NCI-H226 (cell line): Measurements from ENCODE around the gene TCF3.
"Not testable (repeated sequence)": the region's sequence is repeated elsewhere in the genome, so short reads cannot be mapped to it uniquely, and the experiment has no call there.

Experiments used
- DNase-seq: peaks from one replicate; pipeline ENCODE4 v3.0.0-alpha.2; 2015

TCF3 gene

DNA sequence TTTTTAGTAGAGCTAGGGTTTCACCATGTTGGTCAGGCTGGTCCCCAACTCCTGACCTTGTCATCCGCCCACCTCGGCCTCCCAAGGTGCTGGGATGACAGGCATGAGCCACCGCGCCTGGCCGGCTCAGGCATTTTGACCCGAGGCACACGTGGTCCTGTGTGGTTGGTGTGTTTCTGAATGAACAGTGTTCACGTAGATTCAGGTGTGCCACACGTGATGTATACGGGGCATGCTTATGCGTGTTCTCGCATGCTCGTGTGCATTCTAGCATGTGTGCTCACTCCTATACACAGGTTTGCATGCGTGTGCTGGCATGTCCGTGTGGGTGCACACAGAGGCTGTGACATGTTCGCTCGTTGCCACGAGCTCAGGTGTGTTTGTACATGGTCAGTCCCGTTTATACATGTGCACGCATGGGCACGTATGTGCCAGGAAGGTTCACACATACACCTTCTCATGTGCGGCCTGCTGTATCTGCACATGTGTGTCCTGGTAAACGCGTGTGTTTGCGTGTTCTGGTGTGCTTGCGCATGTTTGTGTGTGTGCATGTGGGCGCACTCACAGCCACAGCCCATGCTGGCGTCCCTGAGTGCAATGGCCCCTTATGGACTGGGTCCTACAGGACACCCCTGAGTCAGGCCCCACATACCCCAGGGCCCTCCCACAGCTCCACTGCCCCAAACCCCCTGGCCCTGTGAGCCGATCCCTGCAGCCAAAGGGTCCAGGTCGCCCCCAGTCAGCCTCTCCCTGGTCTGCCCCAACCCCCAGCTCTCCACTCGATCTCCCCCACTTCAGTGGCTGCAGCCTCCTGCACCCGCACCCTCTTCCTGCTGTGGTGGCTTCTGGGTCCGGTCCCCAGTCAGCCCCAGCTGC lies 20.6 kb upstream of the TCF3 start:
- no peak for DNase-seq

DNA sequence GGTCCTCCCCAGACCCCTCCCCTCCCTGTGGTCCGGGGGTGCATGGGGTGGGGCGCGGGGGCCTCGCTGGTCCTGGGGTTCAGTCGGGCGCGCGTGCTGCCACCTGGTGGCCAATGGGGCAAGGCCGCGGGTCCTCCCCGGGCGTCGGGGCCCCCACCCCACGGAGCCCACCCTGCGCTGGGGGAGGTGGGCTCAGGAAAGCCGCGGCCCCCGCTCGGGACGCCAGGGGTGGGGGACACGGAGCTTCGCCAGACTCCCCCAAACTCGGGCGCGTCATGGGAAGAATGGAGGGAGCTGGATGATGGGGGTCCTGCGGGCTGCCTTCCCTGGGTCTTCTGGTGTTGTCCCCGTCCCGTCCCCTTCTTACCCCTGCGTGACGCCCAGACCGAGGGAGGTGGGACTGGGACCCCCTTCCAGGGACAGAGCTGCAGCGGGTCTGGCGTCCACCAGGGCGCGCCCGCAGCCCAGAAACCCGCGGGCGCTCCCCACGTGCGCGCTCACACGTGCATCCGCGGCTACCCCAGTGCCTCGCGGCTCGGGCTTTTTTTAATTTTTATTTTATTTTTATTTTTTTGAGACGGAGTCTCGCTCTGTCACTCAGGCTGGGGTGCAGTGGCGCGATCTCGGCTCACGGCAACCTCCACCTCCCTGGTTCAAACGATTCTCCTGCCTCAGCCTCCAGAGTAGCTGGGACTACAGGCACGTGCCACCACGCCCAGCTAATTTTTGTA lies 19.8 kb upstream of the TCF3 start:
- DNase-seq, result peak; percentile 18

DNA sequence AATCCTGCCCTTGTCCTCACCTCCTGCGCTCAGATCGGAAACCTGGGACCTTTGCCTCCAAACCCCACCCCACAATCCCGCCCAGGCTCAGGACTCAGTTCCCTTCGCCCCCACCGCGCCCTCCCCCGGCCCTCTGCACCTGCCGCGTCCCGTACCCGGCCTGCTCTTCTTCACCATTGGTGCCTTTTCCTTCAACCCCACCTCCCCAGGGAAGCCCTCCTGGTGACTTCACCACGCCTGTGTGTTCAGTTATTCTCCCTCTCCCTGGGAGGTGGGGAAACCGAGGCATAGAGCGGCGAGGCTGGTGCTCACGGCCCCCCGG lies 19.3 kb upstream of the TCF3 start:
- DNase-seq, result no peak

DNA sequence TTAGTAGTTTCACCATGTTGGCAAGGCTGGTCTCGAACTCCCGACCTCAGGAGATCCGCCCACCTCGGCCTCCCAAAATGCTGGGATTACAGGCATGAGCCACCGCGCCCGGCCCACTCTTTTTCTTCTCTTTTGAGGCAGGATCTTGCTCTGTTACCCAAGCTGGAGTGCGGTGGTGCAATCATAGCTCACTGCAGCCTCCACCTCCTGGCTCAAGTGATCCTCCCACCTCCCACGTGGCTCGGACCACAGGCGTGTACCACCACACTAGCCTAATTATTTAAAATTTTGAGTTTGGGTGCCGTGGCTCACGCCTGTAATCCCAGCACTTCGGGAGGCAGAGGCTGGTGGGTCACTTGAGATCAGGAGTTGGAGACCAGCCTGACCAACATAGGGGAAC lies 18.3 kb upstream of the TCF3 start:
- not testable (repeated sequence) for DNase-seq

DNA sequence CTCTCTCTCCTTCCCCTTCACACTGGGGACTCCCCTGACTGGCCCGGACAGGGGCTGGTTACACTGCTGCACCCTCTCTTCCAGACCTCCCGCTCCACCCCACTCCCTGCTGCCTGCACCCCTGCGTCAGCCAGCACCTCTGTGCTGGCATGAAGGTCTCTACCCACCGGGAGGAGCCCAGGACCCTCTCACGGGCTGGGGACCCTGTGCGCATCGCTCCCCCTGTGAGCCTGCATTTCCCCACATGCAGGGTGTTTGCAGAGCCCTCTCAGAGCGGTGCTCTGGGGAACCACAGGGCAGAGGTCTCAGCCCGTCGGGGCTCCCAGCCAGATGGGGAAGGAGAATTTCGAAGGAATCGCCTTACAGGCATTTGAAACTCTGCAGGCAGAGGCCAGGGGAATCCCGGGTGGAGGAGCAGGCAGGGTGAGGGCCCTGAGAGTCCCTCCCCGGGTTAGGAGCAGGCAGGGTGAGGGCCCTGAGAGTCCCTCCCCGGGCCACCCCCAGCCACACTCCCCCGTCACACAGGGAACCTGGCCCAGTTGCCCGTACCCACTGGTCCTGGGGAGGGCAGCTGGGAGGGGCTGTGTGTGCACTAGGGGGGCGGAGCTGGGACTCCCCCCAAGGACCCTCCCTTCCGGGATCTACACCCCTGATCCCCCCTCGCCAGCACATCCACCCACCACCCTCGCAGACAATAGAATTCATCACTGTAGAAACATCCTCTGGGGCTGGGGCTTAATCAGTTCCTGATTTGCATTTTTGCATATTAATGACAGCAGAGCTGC lies 16.3 kb upstream of the TCF3 start:
- DNase-seq, result no peak

DNA sequence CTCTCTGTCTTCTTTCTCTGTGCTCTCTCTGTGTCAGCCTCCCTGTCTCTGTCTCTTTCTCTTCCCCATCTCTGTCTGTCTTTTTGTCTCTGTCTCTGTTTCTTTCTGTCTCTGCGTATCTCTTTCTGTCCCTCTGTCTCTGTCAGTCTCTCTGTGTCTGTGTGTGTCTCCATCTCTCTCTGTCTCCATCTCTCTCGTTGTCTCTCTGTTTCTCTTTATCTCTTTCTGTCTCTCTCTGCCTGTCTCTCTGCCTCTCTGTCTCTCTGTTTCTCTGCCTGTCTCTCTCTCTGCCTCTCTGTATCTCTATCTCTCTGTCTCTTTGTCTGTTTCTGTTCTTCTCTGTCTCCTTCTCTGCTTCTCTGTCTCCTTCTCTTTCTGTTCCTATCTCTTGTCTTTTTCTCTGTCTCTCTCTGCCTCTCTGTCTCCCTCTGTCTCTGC lies 15.7 kb upstream of the TCF3 start:
- DNase-seq, result no peak

DNA sequence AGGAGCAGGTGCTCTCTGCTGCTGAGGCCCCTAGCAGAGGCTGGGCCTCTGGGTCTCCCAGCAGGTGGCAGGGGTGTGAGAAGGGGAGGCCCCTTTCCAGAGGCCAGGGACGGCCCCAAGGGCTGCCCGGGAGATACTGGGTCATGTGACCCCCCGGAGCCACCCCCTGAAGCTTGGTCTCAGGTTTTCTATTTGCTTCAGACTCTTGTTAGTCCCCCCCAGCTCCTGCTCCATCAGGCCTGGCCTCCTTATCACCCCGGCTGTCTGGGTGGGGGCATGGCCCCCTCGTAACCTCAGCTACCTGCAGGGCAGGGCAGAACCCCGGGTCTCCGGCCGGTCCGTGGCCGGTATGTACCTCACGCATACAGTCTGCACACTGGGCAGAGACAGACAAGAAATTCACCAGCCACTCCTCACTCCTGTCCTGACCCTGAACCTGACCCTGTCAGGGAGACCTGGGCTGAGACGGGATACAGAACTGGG lies 13.2 kb upstream of the TCF3 start:
- no peak for DNase-seq

DNA sequence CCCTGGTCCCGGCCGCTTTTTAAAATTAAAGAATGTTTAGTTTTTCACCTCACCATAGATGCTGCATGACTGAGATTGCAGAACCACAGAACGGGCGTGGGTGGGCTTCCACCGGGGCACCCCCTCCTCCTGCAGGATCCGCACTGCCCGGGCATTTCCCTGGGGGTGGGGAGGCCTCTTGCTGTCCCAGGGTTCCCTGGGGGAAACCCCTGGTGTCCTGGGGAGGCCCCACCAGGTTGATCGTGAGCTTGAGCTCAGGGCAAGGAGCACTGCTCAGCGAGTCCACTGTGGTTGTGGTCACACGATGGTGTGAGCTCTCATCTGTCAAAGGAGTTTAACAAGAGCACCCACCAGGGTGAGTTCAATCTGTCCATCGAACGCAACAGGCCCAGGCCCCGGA lies 11.4 kb upstream of the TCF3 start:
- DNase-seq, result no peak

DNA sequence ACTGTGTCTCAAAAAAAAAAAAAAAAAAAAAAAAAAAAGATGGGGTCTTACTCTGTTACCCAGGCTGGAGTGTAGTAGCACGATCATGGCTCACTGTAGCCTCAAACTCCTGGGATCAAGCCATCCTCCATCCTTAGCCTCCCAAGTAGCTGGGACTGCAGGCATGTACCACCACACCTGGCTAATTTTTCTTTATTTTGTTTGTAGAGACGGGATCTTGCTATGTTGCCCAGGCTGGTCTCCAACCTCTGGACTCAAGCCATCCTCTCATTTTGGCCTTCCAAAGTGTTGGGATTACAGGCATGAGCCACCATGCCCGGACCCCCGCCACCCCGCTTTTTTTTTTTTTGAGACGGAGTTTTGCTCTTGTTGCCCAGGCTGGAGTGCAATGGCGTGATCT lies 10.8 kb upstream of the TCF3 start:
- DNase-seq, result not testable (repeated sequence)

DNA sequence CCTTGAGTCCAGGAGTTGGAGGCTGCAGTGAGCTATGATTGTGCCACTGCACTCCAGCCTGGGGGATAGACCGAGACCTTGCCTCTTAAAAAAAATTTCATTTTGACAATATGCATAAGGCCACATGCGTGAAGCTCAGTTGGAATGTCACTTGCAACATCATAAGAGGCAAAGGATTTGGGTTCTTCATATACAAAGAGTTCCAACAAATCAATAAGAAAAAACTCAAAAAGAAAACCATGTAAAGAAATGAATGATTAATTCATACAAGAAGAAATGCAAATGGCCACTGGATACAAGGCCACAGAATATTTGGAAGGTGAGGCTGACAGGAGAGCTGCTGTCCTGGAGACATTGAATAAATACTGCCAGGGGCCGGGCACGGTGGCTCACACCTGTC lies 9.6 kb upstream of the TCF3 start:
- no peak for DNase-seq

DNA sequence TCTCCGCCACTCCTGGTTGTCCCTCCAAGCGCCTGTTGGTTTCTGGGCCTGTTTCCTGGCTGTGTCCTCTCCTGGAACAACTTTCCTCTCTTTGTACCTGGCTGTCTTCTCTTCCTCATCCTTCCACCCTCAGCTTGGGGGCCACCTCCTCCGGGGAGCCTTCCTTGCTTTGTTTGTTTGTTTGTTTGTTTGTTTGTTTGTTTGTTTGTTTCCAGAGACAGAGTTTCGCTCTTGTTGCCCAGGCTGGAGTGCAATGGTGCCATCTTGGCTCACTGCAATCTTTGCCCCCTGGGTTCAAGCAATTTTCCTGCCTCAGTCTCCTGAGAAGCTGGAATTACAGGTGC lies 6.6 kb upstream of the TCF3 start:
- no peak for DNase-seq

DNA sequence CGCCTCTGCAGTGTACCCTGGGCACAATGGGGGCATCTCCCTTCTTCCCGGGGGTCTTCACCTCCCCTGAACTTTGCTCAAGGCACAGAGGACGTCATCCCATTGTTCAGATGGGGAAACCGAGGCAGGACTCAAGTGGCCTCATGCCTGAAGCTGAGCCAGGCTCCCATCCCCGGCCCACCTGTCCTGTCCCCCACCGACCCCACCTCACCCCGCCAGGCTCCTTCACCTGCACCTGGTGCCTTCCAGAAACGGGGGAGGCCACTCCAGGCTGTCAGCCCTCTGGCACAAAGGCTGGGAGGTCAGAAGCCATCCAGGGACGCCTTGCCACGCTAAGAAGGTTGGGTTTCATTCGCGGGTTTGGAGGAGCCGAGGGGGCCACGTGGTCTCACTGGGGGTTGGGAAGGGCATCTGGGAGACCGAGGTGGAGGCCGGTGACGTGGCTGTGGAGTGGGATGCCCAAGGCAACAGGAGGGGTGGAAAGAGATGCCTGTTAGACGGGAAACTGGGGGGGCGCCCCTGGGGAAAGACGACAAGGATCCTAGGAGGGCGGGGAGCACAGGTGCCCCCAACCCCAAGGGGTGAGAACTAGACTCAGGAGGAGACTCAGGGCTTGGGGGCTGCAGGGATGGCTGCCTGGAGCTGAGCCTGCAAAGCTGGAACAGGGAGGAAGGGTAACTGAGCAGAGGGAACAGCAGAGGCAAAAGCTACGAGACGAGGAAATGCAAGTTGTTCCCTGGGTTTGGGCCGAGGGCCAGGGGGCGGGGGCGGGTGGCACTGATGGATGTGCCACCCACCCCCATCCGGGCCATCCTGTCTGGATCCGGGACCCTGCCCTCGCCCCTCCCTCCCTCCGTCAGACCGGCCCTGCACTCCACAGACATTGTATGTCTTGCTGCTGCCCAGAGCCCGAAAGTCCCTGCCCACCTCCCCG lies 6.0 kb upstream of the TCF3 start:
- no peak for DNase-seq

DNA sequence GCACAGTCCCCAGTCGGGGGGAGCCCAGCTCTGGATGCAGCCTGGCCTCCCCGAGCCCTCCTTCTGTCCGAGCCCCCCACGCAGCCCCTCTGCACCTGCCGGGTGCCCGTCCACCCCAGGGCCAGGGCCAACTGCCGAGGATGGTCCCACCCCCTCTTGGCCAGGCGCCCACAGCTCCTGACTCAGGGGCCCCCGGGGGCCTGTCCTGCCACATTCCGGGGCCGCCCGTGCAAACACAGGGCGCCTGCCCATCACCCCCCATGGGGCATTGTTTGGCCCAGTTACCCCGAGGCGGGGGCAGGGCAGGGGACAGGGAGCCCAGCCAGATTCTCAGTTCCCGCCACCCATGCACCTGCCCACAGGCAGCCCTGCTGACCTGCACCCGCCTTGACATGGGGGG lies 5.3 kb upstream of the TCF3 start:
- DNase-seq, result no peak

DNA sequence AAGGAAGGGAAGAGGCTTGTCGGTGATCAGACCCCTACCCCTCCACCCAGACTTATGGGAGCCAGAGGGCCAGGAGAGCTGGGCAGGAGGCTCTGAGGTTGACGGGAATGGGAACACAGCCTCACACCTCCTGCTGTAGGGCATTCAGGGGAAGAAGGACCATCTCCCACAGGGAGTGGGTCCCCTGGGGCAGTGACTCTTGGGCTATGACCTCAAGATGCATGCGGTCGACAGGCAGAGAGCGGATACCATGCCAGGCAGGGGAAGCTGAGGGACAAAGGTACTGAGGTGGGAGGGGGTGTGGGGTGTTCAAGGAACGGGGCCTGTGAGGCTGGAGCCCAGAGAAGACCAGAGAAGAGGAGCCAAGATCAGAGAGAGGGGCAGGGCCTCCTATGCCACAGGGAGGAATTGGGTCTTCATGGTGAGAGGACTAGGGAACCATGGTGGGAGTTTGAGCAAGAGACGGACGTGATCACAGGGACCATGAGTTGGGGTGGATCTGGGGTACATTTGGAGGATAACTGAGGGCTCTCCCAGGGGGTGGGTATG lies 4.6 kb upstream of the TCF3 start:
- DNase-seq, result no peak

DNA sequence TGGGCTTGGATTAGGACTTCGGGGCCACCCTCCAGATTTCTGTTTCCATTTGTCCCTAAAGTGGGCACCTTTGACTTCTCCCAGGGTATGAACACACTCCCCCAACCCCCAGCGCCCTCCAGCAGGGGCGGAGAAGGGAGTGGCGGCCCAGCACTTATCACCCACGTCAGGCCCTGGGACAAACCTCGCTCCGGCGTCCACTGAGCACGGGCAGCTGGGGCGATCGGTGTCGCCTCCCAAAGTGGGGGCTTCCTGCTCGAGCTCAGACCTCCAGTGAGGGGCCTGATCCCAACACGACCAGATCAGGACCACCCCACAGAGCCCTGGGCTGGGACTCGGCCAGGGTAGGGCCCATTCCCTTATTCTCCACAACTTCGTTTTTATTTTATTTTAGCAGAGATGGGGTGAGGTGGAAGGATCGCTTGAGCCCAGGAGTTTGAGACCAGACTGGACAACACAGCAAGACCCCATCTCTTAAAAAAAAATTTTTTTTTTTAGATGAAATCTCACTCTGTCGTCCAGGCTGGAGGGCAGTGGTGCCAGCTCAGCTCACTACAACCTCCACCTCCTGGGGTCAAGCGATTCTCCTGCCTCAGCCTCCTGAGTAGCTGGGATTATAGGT lies 3.7 kb upstream of the TCF3 start:
- no peak for DNase-seq

DNA sequence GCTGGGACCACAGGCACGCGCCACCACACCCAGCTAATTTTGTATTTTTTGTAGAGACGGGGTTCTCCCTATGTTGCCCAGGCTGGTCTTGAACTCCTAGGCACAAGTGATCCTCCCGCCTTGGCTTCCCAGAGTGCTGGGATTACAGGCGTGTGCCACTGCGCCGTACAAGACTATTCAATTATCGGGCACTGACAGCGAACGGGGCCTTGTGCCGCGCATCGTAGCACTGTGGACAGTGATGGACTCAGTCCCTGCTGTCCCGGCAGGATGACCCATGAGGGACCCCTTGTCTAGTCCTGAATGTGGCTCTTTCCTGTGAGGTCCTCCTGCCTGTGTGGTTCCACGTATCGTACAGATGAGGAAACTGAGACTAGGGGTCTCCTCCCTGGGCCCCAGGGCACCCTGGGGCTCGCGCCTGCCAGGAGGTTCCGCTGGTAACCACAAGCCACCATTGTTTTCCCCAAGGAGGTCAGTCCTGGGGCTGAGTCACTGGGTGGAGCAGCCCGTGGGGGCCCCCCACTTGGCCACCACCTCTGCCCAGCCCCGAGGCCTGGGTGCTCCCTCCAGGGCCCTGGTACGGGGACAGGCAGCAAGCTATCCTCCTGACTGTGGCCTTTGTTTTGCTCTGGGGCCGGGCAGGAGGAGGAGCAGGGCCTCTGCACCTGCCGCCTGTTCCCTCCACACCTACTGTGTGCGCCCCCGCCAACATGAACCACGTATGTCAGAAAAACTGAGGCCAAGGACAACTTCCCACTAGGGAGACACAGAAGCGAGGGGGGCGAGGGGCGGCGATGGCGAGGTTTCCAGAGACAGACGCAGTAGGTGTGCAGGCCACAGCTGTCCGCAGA lies 2.9 kb upstream of the TCF3 start:
- DNase-seq, result no peak

DNA sequence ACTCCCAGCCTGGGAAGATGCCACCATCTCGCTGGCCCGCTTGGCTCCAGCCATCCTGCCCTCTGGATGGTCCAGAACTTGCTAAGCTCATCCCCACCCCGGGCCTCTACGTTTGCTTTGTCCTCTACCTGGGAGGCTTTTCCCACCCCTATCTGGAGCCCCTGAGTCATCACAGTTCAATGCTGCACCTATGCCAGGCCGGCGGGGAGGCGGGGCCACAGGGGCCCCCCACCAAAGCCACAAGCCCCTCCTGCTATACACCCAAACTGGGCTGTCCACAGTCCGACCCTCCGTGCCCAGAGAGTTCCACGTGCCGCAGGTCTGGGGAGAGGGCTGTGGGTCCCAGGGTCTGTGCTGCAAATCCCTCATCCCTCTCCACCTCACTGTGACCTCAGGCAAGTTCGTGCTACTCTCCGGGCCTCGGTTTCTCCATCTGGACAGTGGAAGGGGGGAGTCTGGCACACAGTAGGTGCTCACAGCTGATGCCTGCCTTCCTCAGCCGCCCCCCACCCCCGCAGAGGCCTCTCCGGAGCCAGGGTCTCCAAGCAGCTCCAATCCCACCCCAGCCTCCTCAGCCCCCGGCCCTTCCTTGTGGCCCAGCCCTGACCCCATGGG lies 1.9 kb upstream of the TCF3 start:
- no peak for DNase-seq

DNA sequence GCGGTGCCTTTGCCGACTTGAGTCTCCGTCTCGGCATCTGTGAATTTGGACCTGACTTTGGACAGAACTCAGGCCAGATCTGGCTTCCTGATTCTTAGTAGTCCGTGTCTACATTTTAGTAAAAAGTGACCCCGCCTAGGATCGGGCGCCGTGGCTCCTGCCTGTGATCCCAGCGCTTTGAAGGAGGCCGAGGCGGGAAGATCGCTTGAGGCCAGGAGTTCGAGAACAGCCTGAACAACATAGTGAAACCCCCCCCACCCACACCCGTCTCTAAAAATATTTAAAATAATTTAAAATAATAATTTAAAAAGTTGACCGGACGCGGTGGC lies 849 bp upstream of the TCF3 start:
- DNase-seq, result no peak

DNA sequence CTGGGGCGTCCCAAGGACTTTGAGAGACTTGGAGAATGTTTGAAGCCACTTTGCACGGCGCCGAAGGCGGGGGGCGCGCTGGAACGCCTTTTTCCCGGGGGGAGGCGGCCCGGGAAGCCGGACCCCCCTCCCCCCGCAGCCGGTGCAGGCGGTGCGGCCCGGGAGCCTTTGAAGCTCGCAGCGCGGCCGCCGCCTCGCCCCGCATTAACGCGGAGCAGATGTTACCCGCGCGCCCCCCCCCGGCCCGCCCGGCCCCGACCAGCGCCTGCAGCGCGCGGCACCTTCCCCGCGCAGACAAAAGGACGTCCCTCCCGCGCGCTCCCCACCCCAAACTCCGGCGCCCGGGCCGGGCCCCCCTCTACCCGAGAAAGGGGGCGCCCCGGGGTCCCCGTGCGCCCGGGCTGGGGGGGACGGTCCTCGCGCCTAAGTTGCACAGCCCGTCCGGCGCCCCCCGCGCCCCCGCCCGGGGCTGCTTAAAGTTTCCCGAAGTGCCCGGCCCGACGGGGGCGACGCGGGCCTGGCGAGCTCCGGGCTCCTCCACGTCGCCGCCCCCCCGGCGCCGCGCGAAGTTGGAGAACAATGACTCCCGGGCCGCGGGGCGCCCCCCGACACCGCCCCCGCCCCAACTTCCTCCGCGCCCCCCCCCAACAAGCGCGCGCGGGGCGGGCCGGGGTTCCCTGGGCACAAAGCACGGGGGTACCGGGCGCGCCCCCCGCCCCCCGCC lies 685 bp downstream of the TCF3 start:
- no peak for DNase-seq
